Upper lobe of right lung (tissue), 1 donor: ENCODE measurements around the gene GPR17. TPM values are rescaled to one million over a fixed set of nuclear protein-coding genes. Genes with fewer than 3 reads are reported as not detected.

Experiments used
- total RNA-seq: library from RNA; stranded (reverse); fragmentation: NEBNext Ultra II Directional; extraction: Animal tissue kit (Norgen Biotek cat#: 25700); gene quantifications from one replicate; pipeline ENCODE4 v1.2.1, GENCODE V29; 2021
- donor health status: DM: no; HTN: yes; CAD: no; lungs with severe emphysema.

The GPR17 gene
- total RNA-seq, 1 donor from 2014 or later: 0.49 TPM

Other genes with a start within 250 kb of the GPR17 start
- gene PROC, start 227.7 kb upstream of the GPR17 start, total RNA-seq: not detected
- 39.3 TPM for gene IWS1, start 119.7 kb upstream of the GPR17 start, total RNA-seq
- 2.2 TPM for gene MYO7B, start 110.5 kb upstream of the GPR17 start, total RNA-seq
- 161 TPM for gene LIMS2, start 29.4 kb downstream of the GPR17 start, total RNA-seq
- gene SFT2D3, start 55.3 kb downstream of the GPR17 start, total RNA-seq: 7.7 TPM
- 53.9 TPM for gene WDR33, start 165.0 kb downstream of the GPR17 start, total RNA-seq
- gene POLR2D, start 212.0 kb downstream of the GPR17 start, total RNA-seq: 23.1 TPM
- gene AMMECR1L, start 239.8 kb downstream of the GPR17 start, total RNA-seq: 17.2 TPM